Measurements from ENCODE around the gene TECPR1. TPM values are rescaled to one million over a fixed set of nuclear protein-coding genes. Genes with fewer than 3 reads are reported as not detected.

Gene TECPR1
- total and polyA plus RNA-seq, 2 donors (not counting 3 experiments of a cell fraction or from before 2014, with no cell fraction given) = 12.3 to 97.5 TPM

DNA sequence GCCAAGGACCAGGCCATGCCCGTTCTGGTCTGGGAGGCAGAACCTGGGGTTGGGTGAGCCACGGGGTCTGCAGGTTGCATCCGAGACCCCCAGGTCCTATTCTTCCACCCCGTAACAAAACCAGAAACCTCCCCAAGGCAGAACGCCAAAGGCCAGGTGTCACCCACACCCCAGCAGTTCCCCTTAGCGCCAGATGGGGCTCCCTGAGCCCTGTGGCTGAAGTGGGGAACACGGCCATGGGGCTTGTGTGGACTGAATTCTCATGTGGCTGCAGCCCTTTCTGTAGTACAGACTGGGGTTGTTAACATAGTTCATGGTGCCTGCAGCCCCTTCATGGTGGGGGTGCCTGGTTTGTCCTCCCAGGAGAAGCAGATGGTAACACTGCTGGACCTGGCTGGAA, 39.7 kb upstream of the TECPR1 start:
- Histone ChIP-seq H3K4me3 (replicated peaks in 1 of 3; ENCODE audit: insufficient read depth in 1 of 3, low read depth in 1 of 3, low read length in 3 of 3) (no peak overlapping the region), H3K27me3 (ENCODE audit: control insufficient read depth in 2 of 2, insufficient read depth in 2 of 2, low read length in 2 of 2) (no peaks in the 10 kb centered on the region), H3K9me3 (replicated peaks; ENCODE audit: control insufficient read depth, insufficient read depth, low read length) (no peaks in the 10 kb centered on the region), H3K9me1 (replicated peaks; ENCODE audit: control insufficient read depth, extremely low read depth, insufficient read depth, low read length) (no peaks in the 10 kb centered on the region), H3K4me1 (ENCODE audit: control insufficient read depth, extremely low read depth, insufficient read depth, low read length) (peaks cover under 1% of the 10 kb centered on the region), H2AFZ (ENCODE audit: low read depth, low read length) (no peak overlapping the region), H4K20me1 (replicated peaks; ENCODE audit: control insufficient read depth, extremely low read depth, insufficient read depth, low read length) (peaks cover 2% of the 10 kb centered on the region), H3K4me2 (ENCODE audit: insufficient read depth, low read length) (no peak overlapping the region), H3K9ac (replicated peaks; ENCODE audit: extremely low read depth, insufficient read depth, low read length) (no peak overlapping the region), H3K79me2 (ENCODE audit: control insufficient read depth, insufficient read depth, low read length) (peaks cover 56% of the 10 kb centered on the region), H3K36me3 (ENCODE audit: control insufficient read depth in 2 of 2, extremely low read depth in 1 of 2, insufficient read depth in 2 of 2, low read length in 2 of 2) (peaks cover 4 to 51% of the 10 kb centered on the region in 2 experiments), H3K27ac (ENCODE audit: insufficient read depth, low read depth, low read length) (no peak overlapping the region)
- no TSS peak for BruUV-seq (replicated peaks)
- FAIRE-seq = no peak
- dilution Hi-C loops (cut with MboI; ENCODE audit: extremely low pct_ligation_motif_present, low sequenced_read_pairs) (no loop called here), intact Hi-C loops (cut with micrococcal nuclease) (loop anchor here (10.0 kb wide), 1 partner anchor 543 kb away; no protein-coding TSS in a partner anchor)
- DNase-seq (ENCODE audit: low read depth, low spot score) = no peak
- CTCF ChIA-PET = no interaction called here
- no peak for TF ChIP-seq MYC (IDR thresholded peaks at IDR 0.05; ENCODE audit: low read depth, low read length)
- TF ChIP-seq POLR2A (IDR thresholded peaks at IDR 0.05; ENCODE audit: low read depth, low read length) = no peak
- POLR2A ChIA-PET = no interaction called here

DNA sequence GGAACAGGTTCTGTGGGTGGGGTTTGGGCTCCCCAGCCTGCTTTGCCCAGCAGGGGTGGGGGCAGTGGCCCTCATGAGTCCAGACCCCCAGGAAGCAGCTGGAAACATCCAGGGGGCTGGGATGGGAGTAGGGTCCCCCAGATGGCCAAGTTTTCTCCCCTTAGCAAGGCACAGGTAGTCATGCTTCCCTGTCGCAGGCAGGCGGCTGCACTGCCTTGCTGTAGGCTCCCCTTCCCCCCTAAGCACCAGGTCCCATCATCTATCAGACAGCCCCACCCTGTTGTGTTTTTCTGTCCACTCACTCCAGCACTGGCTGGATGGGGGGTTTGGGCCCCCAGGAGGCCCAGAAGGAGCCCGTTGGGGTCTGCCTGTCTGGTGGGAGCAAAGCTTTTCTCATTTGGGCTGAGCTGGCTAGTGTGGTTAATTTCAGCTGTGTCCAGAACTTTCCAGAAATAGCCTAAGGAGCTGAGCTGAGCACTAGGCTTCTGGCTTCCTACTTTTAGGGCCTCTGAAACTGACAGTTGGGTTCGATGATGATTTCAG, 37.4 kb upstream of the TECPR1 start:
- H3K4me3 ChIP-seq (replicated peaks in 1 of 3; ENCODE audit: insufficient read depth in 1 of 3, low read depth in 1 of 3, low read length in 3 of 3) = no peak overlapping the region
- H3K27me3 ChIP-seq (ENCODE audit: control insufficient read depth in 2 of 2, insufficient read depth in 2 of 2, low read length in 2 of 2) = no peaks in the 10 kb centered on the region
- peaks cover 79% of the 10 kb centered on the region for H3K79me2 ChIP-seq (ENCODE audit: control insufficient read depth, insufficient read depth, low read length)
- peaks cover 4 to 59% of the 10 kb centered on the region in 2 experiments for H3K36me3 ChIP-seq (ENCODE audit: control insufficient read depth in 2 of 2, extremely low read depth in 1 of 2, insufficient read depth in 2 of 2, low read length in 2 of 2)
- intact Hi-C loops (cut with micrococcal nuclease) = no loop called here
- no TSS peak for BruUV-seq (replicated peaks)
- H2AFZ ChIP-seq (ENCODE audit: low read depth, low read length) = no peak overlapping the region
- H3K9me3 ChIP-seq (replicated peaks; ENCODE audit: control insufficient read depth, insufficient read depth, low read length) = no peaks in the 10 kb centered on the region
- ChIA-PET CTCF (interaction anchor here (0.6 to 1.7 kb wide), 2 partner anchors 22 to 112 kb away, joined by 3 to 4 read pairs; partner anchors contain the start of gene BAIAP2L1), POLR2A (interaction anchor here (0.6 kb wide), 1 partner anchor 36 kb away, joined by 6 read pairs; no protein-coding TSS in a partner anchor)
- dilution Hi-C loops (cut with MboI; ENCODE audit: extremely low pct_ligation_motif_present, low sequenced_read_pairs) = no loop called here
- no peak overlapping the region for H3K27ac ChIP-seq (ENCODE audit: insufficient read depth, low read depth, low read length)
- H3K4me1 ChIP-seq (ENCODE audit: control insufficient read depth, extremely low read depth, insufficient read depth, low read length) = peaks cover 24% of the 10 kb centered on the region
- H3K4me2 ChIP-seq (ENCODE audit: insufficient read depth, low read length) = no peak overlapping the region
- TF ChIP-seq JUN (IDR thresholded peaks at IDR 0.05; ENCODE audit: borderline replicate concordance, insufficient read depth, insufficient read length, low read depth) (no peak), POLR2AphosphoS5 (IDR thresholded peaks at IDR 0.05; ENCODE audit: insufficient read depth, low read depth, low read length) (no peak), FOS (IDR thresholded peaks at IDR 0.05; ENCODE audit: borderline replicate concordance, insufficient read depth, low read length) (no peak), POLR2A (IDR thresholded peaks at IDR 0.05; ENCODE audit: low read depth, low read length) (no peak), GATA2 (IDR thresholded peaks at IDR 0.05; ENCODE audit: insufficient read depth, insufficient read length, low read depth, low read length) (no peak), EZH2 (IDR thresholded peaks at IDR 0.05; ENCODE audit: borderline replicate concordance, low read depth, low read length, severe bottlenecking) (no peak), MYC (IDR thresholded peaks at IDR 0.05; ENCODE audit: low read depth, low read length) (no peak)
- TF ChIP-seq, protein P1, sequence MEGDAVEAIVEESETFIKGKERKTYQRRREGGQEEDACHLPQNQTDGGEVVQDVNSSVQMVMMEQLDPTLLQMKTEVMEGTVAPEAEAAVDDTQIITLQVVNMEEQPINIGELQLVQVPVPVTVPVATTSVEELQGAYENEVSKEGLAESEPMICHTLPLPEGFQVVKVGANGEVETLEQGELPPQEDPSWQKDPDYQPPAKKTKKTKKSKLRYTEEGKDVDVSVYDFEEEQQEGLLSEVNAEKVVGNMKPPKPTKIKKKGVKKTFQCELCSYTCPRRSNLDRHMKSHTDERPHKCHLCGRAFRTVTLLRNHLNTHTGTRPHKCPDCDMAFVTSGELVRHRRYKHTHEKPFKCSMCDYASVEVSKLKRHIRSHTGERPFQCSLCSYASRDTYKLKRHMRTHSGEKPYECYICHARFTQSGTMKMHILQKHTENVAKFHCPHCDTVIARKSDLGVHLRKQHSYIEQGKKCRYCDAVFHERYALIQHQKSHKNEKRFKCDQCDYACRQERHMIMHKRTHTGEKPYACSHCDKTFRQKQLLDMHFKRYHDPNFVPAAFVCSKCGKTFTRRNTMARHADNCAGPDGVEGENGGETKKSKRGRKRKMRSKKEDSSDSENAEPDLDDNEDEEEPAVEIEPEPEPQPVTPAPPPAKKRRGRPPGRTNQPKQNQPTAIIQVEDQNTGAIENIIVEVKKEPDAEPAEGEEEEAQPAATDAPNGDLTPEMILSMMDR (IDR thresholded peaks at IDR 0.05; ENCODE audit: extremely low read depth in 1 of 2, insufficient read depth in 1 of 2, low read depth in 1 of 2, low read length in 2 of 2) = no peak
- TF ChIP-seq, protein P2, sequence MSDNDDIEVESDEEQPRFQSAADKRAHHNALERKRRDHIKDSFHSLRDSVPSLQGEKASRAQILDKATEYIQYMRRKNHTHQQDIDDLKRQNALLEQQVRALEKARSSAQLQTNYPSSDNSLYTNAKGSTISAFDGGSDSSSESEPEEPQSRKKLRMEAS (IDR thresholded peaks at IDR 0.05; ENCODE audit: insufficient read depth, insufficient read length) = no peak
- H3K9me1 ChIP-seq (replicated peaks; ENCODE audit: control insufficient read depth, extremely low read depth, insufficient read depth, low read length) = no peaks in the 10 kb centered on the region
- FAIRE-seq = no peak
- H4K20me1 ChIP-seq (replicated peaks; ENCODE audit: control insufficient read depth, extremely low read depth, insufficient read depth, low read length) = peaks cover 2% of the 10 kb centered on the region
- no peak for DNase-seq (ENCODE audit: low read depth, low spot score)
- no peak overlapping the region for H3K9ac ChIP-seq (replicated peaks; ENCODE audit: extremely low read depth, insufficient read depth, low read length)
